GM18867 (cell line): ENCODE data around the gene FGF2.

Source experiments
- ATAC-seq: cut with Tn5 transposase; IDR thresholded peaks from one replicate; pipeline ENCODE4 v1.9.1; 2021; ENCODE audit warnings: mild to moderate bottlenecking, moderate library complexity; ENCODE audit not compliant: unreplicated experiment

The FGF2 gene

GRCh38 chr4:122884499-122884898 lies 57.9 kb downstream of the FGF2 start:
- no peak for ATAC-seq

- no peak for ATAC-seq
These were observed 63.1 kb downstream of the FGF2 start for GRCh38 chr4:122889726-122890125.

DNA sequence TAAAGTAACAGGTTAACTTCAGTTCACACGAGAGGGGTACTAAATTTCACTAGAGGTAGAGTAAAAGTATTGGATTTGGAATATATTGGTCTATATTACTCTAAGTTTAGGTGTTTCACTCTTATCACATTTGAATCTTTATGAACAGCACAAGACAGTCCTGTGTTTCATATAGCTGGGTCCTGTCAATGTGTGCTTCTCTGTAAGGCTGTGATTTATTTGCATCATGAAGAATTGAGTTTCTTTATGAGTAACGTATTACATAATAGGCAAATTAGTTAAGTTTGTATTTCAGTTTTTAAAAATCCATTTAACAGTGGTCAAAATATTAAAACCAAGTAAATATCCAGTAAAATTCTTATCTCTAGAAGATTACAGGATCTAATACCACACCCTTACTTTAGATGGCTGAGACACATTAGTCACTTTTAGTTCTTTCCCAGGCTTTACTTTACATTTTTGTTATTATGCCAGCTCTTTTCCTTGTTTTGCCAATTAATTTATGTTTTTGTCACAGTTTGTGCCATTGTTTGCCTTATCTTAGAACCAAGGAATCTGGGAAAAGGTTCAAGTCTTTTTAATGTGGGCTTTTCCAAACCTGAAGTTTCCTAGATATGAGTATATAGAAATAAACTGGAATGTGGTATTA lies 63.6 kb downstream of the FGF2 start:
- ATAC-seq, result no peak

DNA sequence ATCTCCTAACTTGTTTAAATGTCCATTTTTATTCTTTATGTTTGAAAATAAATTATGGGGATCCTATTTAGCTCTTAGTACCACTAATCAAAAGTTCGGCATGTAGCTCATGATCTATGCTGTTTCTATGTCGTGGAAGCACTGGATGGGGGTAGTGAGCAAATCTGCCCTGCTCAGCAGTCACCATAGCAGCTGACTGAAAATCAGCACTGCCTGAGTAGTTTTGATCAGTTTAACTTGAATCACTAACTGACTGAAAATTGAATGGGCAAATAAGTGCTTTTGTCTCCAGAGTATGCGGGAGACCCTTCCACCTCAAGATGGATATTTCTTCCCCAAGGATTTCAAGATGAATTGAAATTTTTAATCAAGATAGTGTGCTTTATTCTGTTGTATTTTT lies 68.2 kb downstream of the FGF2 start:
- ATAC-seq, result no peak

DNA sequence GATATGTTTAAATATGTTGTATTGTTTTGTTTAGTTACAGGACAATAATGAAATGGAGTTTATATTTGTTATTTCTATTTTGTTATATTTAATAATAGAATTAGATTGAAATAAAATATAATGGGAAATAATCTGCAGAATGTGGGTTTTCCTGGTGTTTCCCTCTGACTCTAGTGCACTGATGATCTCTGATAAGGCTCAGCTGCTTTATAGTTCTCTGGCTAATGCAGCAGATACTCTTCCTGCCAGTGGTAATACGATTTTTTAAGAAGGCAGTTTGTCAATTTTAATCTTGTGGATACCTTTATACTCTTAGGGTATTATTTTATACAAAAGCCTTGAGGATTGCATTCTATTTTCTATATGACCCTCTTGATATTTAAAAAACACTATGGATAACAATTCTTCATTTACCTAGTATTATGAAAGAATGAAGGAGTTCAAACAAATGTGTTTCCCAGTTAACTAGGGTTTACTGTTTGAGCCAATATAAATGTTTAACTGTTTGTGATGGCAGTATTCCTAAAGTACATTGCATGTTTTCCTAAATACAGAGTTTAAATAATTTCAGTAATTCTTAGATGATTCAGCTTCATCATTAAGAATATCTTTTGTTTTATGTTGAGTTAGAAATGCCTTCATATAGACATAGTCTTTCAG lies 68.8 kb downstream of the FGF2 start:
- ATAC-seq, result no peak

DNA sequence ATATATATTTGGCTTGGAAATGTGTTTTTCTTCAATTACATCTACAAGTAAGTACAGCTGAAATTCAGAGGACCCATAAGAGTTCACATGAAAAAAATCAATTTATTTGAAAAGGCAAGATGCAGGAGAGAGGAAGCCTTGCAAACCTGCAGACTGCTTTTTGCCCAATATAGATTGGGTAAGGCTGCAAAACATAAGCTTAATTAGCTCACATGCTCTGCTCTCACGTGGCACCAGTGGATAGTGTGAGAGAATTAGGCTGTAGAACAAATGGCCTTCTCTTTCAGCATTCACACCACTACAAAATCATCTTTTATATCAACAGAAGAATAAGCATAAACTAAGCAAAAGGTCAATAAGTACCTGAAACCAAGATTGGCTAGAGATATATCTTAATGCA lies 69.6 kb downstream of the FGF2 start:
- no peak for ATAC-seq

DNA sequence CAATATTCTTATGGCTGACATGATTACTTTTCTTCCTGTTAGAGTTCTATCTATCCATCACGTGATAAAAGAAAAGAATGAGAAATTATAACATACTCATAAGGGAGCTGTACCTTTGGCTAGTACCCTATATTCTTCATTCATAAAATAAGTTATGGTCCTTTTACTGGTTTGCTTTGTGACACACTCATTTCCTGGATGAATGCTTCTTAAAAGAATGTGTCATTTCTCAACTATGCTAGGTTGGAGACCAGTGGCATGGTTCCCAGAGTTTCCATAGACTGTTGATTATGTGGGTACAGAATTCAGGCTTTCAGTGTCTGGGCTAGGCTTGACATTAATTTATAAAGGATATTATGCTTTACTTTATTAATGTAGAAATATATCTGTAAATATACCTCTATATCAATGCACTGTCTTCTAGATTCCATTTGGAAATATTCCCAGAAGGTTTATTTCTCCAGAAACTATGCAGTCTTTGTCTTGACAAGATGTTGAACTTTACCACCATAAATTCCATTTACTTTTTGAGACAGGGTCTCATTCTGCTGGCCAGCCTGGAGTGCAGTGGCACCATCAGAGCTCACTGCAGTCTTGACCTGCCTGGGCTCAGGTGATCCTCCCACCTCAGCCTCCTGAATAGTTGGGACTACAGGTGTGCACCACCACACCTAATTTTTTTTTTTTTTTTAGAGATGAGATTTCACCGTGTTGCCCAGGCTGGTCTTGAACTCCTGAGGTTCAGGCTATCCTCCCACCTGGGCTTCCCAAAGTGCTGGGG lies 71.9 kb downstream of the FGF2 start:
- ATAC-seq, result no peak

DNA sequence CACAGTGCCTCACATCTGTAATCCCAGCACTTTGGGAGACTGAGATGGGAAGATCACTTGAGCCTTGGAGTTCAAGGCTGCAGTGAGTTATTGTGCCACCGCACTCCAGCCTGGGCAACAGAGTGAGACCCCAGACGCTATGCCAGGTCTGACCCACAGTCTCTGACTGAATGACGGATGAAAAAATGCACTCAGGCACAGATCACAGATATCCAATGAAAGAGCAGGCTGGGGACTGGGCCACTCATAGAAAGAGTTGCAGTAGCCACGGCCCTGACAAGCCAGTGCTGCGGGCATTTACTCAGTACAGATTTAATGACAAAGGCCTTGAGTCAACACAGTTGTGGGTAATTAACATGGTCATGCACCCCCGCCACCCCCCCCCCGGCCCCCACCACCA lies 73.1 kb downstream of the FGF2 start:
- ATAC-seq, result no peak

DNA sequence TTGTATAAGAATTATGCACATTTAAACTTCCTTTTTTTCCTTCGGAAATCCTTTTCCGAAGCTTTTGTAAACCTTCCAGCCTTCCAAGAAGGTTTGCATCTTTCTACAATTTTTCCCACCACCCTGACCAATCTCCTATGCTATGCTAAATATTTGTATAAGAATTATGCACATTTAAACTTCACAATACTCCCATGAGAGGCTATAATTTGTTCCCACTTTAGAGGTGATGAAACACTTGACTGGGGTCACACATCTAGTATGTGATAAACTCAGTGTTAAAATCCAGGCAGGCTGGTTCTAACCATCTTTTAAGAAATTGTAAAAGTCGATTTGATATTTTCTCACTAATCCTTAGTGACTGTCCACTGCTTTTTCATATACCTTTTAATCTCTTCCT lies 73.7 kb downstream of the FGF2 start:
- ATAC-seq, result no peak

DNA sequence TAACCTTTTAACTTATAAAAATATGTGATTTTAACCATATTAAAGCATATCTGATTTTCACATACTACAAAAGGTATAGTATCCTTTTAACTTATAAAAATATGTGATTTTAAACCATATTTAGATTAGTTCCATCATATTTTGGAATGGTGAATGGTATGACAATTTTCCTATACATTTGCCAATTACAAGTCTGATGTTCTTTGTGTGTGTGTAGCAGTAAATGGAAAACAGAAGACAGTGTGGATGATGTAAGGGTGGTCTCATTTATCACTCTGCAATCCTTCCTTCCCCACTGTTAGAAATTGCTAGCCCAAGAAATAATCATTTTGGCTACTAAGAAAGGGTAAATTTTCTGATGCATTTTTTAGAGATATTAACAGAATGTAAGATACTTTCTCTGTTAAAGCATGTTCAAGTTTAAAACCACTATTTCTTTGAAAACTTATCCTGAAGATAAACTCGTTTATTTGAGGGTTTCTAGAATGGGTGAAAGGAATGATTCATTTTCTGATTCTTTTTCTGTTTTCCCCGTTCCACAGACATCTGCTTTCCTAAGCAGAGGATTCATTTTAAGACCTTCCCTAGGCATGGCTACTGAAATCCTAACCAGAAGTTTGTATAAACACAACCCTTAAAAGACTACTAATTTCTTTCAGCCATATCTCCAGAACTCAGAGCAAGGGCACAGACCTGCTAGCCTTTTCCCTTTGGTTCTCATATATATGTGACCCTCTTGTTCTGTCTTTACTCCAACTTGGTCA lies 74.8 kb downstream of the FGF2 start:
- no peak for ATAC-seq

DNA sequence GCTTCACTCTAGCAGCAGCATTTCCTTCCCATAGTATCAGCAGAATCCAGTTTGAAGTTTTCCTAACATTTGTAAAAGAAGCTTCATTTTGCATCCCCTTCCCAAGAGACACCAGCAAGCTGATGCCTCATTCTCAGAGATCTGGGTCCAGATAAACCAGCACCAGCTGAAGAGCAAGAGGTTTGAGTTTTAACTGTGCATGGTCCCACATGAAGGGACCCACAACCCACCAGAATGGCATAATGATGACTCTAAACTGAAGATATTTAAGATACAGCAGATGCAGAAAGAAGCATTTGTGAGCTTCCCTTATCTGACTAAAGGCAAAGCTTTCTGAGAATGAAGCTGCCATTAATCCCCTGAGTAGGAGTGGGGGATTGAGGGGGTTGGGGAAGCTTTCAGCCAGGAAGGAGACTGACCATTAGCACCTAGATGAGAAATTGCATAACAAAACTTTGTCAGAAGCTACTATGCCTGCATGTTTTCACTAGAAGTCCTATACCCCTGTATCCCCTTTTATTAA lies 77.2 kb downstream of the FGF2 start:
- ATAC-seq, result no peak

- ATAC-seq, result no peak
These were observed 80.3 kb downstream of the FGF2 start for GRCh38 chr4:122906859-122907305.

GRCh38 chr4:122908223-122908622 lies 81.6 kb downstream of the FGF2 start:
- no peak for ATAC-seq

GRCh38 chr4:122909683-122910082 lies 83.1 kb downstream of the FGF2 start:
- ATAC-seq, result no peak

DNA sequence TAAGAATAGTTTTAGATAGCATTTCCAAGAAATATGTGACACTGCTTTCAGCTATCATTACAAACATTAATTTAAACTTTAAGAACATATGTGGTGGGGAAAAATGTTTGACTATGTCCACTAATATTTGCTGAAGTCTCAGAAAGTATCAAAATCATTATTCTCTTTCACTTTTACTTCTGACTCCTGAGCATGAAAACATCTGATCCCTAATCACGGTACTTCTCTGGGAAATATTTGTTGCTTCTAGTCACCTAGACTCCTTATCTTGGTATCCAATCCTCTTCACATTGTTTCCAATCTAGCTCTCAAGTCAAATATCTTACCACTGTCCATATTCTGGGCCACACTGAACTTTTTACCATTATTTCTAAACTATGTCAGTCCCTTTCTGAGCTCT lies 85.0 kb downstream of the FGF2 start:
- ATAC-seq, result no peak

- ATAC-seq, result no peak
These were observed 86.4 kb downstream of the FGF2 start for GRCh38 chr4:122912810-122913575.

DNA sequence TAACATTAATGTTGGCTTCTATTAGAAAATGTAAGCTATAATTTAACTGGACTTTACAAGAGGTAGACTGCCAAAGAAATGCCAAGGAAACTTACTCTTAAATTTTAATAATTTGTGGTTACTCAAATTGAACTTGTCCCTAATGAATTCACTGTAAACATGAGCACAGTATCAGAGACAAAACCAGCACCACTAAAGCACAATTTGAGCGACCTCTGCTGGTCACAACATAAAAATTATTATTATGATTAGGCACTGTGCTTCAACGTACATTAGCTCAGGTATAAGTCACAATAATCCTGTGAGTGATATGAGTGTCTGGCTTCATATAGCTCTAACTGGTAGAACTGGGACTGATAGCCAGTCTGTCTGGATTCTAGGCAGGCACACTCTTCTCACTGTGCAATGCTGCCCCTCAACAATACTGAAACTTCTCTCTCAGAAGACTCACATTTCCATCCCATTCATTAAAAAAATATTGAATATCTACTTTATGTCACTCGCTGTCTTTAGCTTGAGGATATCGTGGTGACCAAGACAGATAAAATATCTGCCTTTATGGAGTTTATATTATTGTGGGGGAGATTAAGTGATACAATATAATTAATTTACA lies 87.8 kb downstream of the FGF2 start:
- ATAC-seq, result peak; percentile 97

DNA sequence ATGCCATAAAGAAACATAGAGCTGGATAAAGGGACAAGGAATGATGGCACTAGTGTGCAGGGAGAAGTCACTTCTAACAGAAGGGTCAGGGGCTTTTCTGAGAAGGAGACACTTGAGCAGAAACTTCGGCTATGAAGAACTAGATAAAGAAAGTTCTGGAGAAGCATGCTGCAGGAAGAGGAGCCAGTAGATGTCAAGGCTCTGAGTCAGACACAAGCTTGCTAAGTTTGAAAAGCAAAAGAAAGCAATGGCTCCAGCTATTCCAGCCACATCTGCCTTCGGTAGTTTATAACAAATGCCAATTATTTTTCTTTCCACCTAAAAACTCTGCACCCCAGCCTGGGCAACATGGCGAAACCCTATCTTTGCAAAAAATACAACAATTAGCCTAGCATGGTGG lies 88.3 kb downstream of the FGF2 start:
- no peak for ATAC-seq

DNA sequence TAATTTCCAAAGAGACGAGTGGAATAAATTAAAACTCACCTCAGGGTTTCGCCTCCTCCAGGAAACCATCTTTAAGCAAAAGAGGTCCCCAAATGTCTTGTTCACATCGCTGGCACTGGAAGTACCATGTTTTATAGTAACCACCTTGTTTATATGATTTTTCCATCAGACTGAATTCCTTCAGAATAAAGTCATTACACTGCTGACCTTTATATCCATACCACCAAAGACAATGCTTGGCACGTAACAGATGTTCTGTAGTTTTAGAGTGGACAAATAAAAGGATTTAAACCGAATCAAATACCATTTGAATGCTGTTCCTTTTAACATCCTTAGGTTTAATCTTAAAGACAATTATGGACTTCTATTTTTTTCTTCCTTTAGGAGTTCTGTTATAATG lies 91.1 kb downstream of the FGF2 start:
- ATAC-seq, result no peak

DNA sequence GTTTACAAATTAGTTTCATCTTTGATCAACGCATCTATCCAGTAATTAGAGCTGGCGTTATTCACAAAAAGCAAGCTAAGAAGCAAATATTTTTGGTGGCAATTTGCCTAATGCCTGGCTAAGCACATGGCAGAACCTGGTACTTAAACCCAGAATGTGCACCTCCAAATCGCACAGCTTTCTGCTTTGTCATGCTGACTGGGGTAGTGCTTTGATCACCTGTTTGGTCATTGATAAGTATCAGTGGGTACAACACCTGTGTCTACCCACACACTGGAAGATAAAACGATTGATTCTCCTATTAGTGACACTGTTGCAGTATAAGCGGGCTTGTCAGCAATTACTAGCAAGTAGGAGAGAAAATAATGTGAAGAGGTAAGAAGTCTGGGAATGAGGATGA lies 93.8 kb downstream of the FGF2 start:
- ATAC-seq, result no peak
